WERI-Rb-1 (cell line): ENCODE measurements around the gene PCSK5.

Experiments used
- DNase-seq: peaks from one replicate; pipeline ENCODE4 v3.0.0-alpha.2; 2020
- H3K27ac ChIP-seq: fragments of 250-450 bp; sonication (Bioruptor Pico); 2 replicates; pipeline ENCODE4 v1.5.1; 2020; ENCODE audit warnings: mild to moderate bottlenecking, moderate library complexity
- H3K27me3 ChIP-seq: fragments of 250-450 bp; sonication (Bioruptor Pico); 2 replicates; pipeline ENCODE4 v1.5.1; 2021; ENCODE audit warnings: mild to moderate bottlenecking, low read depth, moderate library complexity; ENCODE audit not compliant: insufficient read depth, severe bottlenecking
- H3K36me3 ChIP-seq: fragments of 250-450 bp; sonication (Bioruptor Pico); 2 replicates; pipeline ENCODE4 v1.5.1; 2020; ENCODE audit warnings: mild to moderate bottlenecking, moderate library complexity
- H3K4me3 ChIP-seq: 2 replicates; pipeline ENCODE4 v1.5.1; 2011; ENCODE audit warnings: low read depth, mild to moderate bottlenecking, control low read depth, low read length
- H3K9me3 ChIP-seq: fragments of 250-450 bp; sonication (Bioruptor Pico); 2 replicates; pipeline ENCODE4 v1.5.1; 2021; ENCODE audit warnings: mild to moderate bottlenecking, moderate library complexity; ENCODE audit not compliant: severe bottlenecking
- TF ChIP-seq, protein P1 (sequence below): IDR thresholded peaks from 2 replicates; pipeline ENCODE4 v1.5.1; 2011; ENCODE audit warnings: low read depth, mild to moderate bottlenecking, control low read depth, inconsistent platforms, low read length

The PCSK5 gene

DNA sequence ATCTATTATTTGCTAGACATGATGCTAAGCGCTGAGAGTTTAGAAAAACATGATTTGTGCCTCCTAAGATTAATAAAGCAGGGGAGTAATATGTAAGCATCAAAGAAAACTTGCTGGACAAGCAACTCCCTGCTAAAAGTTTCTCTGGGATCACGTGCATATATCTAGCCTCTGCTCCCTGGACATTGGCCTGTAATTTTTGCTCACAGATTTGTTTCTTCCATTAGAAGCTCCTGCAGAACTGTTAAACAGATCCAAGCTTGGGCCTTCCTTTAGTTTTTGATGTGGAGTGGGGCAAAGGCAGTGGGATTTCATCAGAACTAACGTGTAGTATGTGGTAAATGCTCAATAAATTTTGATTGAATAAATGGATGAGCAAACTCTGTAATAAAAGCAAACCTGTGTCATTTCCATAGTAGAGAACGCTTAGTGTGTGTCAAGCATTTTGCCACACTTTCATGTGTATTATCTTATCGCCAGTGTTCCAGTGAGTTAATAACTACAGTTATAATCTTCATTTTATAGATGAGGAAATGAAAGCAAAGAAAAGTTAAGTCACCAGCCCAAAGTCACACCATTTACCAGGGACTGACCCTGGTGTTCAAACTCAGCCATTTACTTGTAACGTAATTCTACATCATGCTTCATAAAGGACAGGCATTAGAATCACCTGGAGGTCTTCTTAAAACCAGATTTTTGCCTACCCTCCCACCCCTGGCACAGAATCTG is 100.3 kb downstream of the PCSK5 start:
- Histone ChIP-seq H3K9me3 (no peaks in the 10 kb centered on the region), H3K36me3 (no peaks in the 10 kb centered on the region), H3K4me3 (no peak overlapping the region), H3K27me3 (no peaks in the 10 kb centered on the region), H3K27ac (no peak overlapping the region)
- TF ChIP-seq, protein P1, sequence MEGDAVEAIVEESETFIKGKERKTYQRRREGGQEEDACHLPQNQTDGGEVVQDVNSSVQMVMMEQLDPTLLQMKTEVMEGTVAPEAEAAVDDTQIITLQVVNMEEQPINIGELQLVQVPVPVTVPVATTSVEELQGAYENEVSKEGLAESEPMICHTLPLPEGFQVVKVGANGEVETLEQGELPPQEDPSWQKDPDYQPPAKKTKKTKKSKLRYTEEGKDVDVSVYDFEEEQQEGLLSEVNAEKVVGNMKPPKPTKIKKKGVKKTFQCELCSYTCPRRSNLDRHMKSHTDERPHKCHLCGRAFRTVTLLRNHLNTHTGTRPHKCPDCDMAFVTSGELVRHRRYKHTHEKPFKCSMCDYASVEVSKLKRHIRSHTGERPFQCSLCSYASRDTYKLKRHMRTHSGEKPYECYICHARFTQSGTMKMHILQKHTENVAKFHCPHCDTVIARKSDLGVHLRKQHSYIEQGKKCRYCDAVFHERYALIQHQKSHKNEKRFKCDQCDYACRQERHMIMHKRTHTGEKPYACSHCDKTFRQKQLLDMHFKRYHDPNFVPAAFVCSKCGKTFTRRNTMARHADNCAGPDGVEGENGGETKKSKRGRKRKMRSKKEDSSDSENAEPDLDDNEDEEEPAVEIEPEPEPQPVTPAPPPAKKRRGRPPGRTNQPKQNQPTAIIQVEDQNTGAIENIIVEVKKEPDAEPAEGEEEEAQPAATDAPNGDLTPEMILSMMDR, result no peak
- no peak for DNase-seq

GRCh38 chr9:75992482-75993206 is 102.2 kb downstream of the PCSK5 start:
- no peaks in the 10 kb centered on the region for H3K36me3 ChIP-seq
- TF ChIP-seq, protein P1, result no peak
- no peak overlapping the region for H3K4me3 ChIP-seq
- H3K27me3 ChIP-seq, result no peaks in the 10 kb centered on the region
- H3K9me3 ChIP-seq, result no peaks in the 10 kb centered on the region
- no peak for DNase-seq
- no peak overlapping the region for H3K27ac ChIP-seq

- H3K36me3 ChIP-seq, result no peaks in the 10 kb centered on the region
- no peak overlapping the region for H3K4me3 ChIP-seq
- TF ChIP-seq, protein P1, result no peak
- no peak for DNase-seq
- no peak overlapping the region for H3K27ac ChIP-seq
- H3K27me3 ChIP-seq, result no peaks in the 10 kb centered on the region
- H3K9me3 ChIP-seq, result no peaks in the 10 kb centered on the region
These were observed 103.0 kb downstream of the PCSK5 start for GRCh38 chr9:75993434-75993833.

- TF ChIP-seq, protein P1, result no peak
- DNase-seq, result no peak
These were observed 104.6 kb downstream of the PCSK5 start for GRCh38 chr9:75995066-75995465.

GRCh38 chr9:75996726-75997125 is 106.3 kb downstream of the PCSK5 start:
- Histone ChIP-seq H3K9me3 (no peaks in the 10 kb centered on the region), H3K27me3 (no peaks in the 10 kb centered on the region)
- no peak for DNase-seq

More at GRCh38 chr9:75995066-75995465, 104.6 kb downstream of the PCSK5 start:
- Histone ChIP-seq H3K4me3 (no peak overlapping the region), H3K36me3 (no peaks in the 10 kb centered on the region), H3K27me3 (no peaks in the 10 kb centered on the region), H3K27ac (no peak overlapping the region), H3K9me3 (no peaks in the 10 kb centered on the region)

More at GRCh38 chr9:75996726-75997125, 106.3 kb downstream of the PCSK5 start:
- Histone ChIP-seq H3K27ac (no peak overlapping the region), H3K4me3 (no peak overlapping the region), H3K36me3 (no peaks in the 10 kb centered on the region)
- TF ChIP-seq, protein P1, result no peak
